GM19455 (cell line): ENCODE data around the gene TEX10.
"Not testable (repeated sequence)": the region's sequence is repeated elsewhere in the genome, so short reads cannot be mapped to it uniquely, and the experiment has no call there.

Experiments
- ATAC-seq: cut with Tn5 transposase; IDR thresholded peaks from one replicate; pipeline ENCODE4 v1.9.1; 2021; ENCODE audit not compliant: unreplicated experiment

TEX10 gene

GRCh38 chr9:100350188-100350587 lies 2.6 kb downstream of the TEX10 start:
- no peak for ATAC-seq

GRCh38 chr9:100346836-100347235 lies 5.9 kb downstream of the TEX10 start:
- ATAC-seq = no peak

- no peak for ATAC-seq
Measured at GRCh38 chr9:100341889-100342288, 10.9 kb downstream of the TEX10 start.

GRCh38 chr9:100340224-100340623 lies 12.5 kb downstream of the TEX10 start:
- ATAC-seq = no peak

GRCh38 chr9:100338736-100339135 lies 14.0 kb downstream of the TEX10 start:
- not testable (repeated sequence) for ATAC-seq

- ATAC-seq = no peak
Measured at GRCh38 chr9:100324594-100325200, 28.0 kb downstream of the TEX10 start.

- ATAC-seq = no peak
Measured at GRCh38 chr9:100322954-100323536, 29.7 kb downstream of the TEX10 start.

- ATAC-seq = no peak
Measured at GRCh38 chr9:100317706-100318105, 35.0 kb downstream of the TEX10 start.

- ATAC-seq = no peak
Measured at GRCh38 chr9:100315561-100315960, 37.2 kb downstream of the TEX10 start.

- ATAC-seq = no peak
Measured at GRCh38 chr9:100309992-100310391, 42.8 kb downstream of the TEX10 start.

GRCh38 chr9:100308965-100309564 lies 43.7 kb downstream of the TEX10 start:
- no peak for ATAC-seq

GRCh38 chr9:100307080-100307479 lies 45.7 kb downstream of the TEX10 start:
- no peak for ATAC-seq

- no peak for ATAC-seq
Measured at GRCh38 chr9:100306283-100306682, 46.5 kb downstream of the TEX10 start.

GRCh38 chr9:100303747-100304146 lies 49.0 kb downstream of the TEX10 start:
- ATAC-seq = no peak

GRCh38 chr9:100298378-100298777 lies 54.4 kb downstream of the TEX10 start:
- ATAC-seq = no peak

- ATAC-seq = no peak
Measured at GRCh38 chr9:100296407-100296806, 56.3 kb downstream of the TEX10 start.

GRCh38 chr9:100295240-100295639 lies 57.5 kb downstream of the TEX10 start:
- ATAC-seq = no peak

- no peak for ATAC-seq
Measured at GRCh38 chr9:100294806-100295205, 57.9 kb downstream of the TEX10 start.

- ATAC-seq = no peak
Measured at GRCh38 chr9:100294341-100294740, 58.4 kb downstream of the TEX10 start.

- ATAC-seq = no peak
Measured at GRCh38 chr9:100292414-100292813, 60.3 kb downstream of the TEX10 start.

GRCh38 chr9:100290714-100291113 lies 62.0 kb downstream of the TEX10 start:
- ATAC-seq = no peak

GRCh38 chr9:100287186-100287585 lies 65.6 kb downstream of the TEX10 start:
- ATAC-seq = no peak

GRCh38 chr9:100286257-100286656 lies 66.5 kb downstream of the TEX10 start:
- ATAC-seq = no peak
